Fibroblast of the aortic adventitia (primary cell): Measurements from ENCODE around the gene RAMAC. TPM values are rescaled to one million over a fixed set of nuclear protein-coding genes. Genes with fewer than 3 reads are reported as not detected.
A peak's percentile ranks its signal among the peaks of the same experiment; 100 is the strongest.
"Not testable (repeated sequence)": the region's sequence is repeated elsewhere in the genome, so short reads cannot be mapped to it uniquely, and the experiment has no call there.

Source experiments
- DNase-seq: peaks from one replicate; pipeline ENCODE4 v3.0.0-alpha.2; 2010; ENCODE audit warnings: low read depth
- H3K4me3 ChIP-seq: 2 replicates; pipeline ENCODE4 v1.5.1; 2011; ENCODE audit warnings: low read depth, mild to moderate bottlenecking, control low read depth, low read length, moderate library complexity
- CTCF ChIP-seq: IDR thresholded peaks from 2 replicates; pipeline ENCODE4 v1.5.1; 2011; ENCODE audit warnings: mild to moderate bottlenecking, low read length, control low read depth, inconsistent platforms; ENCODE audit not compliant: insufficient read depth
- total RNA-seq: library from RNA; depleted of rRNA; stranded (reverse); fragments of >200 nt; gene quantifications from 2 replicates; pipeline ENCODE4 v1.2.3, GENCODE V29; 2012; ENCODE audit warnings: low replicate concordance

The RAMAC gene
- 31.7 and 32.6 TPM in 2 replicates for total RNA-seq

DNA sequence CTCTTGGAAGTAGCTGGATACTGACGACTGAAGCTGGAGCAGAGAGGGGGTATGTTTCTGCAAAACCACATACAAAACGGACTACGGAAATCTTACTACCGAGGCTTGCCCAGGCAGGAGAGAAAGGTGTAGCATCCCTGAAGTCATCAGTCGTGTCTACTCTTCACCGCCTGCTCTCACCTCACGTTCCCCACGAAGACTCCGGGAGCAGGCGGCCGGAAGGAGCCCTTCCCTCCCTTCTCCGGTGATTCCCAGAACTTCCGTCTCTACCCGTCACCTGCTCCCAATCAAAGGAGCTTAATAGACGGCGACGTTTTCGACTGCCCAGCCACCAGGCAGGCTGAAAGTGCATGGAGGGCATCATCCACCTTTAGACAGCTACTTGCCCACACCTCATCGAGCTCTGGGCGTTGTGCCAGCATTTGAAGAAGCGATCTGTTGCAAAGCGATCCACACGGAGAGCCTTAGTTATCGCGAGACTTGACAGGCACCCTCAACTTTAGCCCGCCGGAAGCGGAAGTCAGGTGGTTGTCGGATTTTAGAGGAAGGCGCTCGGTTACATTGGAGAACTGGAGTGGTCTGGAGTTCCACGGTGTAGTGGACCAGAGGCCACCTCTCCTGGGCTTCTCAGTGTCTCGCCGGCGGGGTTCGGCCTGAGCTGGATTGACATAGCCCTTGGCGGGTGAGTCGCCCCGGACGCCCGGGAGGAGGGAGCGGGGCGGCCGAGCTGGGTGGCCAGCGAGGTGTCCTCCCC lies at the start of gene RAMAC:
TSS of gene RAMAC (plus strand) at position 523 of the 754 bp plus-strand sequence. CDS start 2,809 bp downstream, outside the sequence.
- peak within 1 kb of the TSS; percentile 77 for H3K4me3 ChIP-seq

DNA sequence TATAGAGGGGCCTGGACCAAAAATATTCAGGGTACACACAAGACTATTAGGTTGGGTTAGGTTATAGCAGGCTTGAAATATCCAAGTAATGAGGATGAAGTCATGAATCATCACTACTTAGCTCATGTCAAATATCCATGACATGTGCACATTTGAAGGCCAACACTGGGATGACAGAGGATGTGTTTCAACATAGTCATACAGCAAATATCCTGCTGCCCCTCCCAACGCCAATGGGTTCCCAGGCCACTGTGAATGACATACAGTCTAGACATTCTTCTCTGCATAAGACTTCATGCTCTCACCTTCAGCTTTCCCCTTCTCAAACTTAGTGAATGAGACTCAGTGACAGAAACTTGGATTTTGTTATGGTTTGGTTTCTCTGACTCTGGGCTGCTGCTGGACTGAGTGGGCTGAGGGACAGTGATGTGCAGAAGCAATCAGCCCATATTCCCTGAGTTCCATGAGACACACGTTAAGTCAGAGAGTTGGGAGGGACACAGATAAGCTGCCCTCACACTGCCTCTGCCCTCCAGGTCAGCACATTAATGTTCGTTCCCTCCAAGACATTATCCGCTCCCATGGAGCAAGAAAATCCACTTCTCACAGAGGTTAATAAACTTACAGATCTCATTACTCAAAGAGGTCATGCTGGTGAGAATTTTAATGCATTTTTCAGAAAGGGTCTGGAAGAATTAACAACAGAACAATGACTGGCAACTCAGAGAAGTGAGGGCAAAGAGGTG lies 48.9 kb upstream of the RAMAC start:
- no peak for DNase-seq
- no peak overlapping the region for H3K4me3 ChIP-seq
- TF ChIP-seq CTCF: no peak

More for the DNA sequence above, at the start of gene RAMAC:
- peak; percentile 97 for DNase-seq
- no peak for TF ChIP-seq CTCF

GRCh38 chr15:82937712-82938058 lies 48.3 kb upstream of the RAMAC start:
- DNase-seq: no peak
- no peak for TF ChIP-seq CTCF
- no peak overlapping the region for H3K4me3 ChIP-seq

DNA sequence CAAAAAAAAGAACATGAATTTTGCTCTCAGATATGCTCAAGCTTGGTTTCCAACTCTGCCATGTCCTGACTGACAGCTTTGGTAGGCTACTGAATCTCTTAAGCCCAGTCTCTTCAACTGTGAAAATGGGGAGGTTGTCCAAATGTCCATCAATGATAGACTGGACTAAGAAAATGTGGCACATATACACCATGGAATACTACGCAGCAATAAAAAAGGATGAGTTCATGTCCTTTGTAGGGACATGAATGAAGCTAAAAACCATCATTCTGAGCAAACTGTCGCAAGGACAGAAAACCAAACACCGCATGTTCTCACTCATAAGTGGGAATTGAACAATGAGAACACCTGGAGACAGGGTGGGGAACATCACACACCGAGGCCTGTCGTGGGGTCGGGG lies 46.3 kb upstream of the RAMAC start:
- not testable (repeated sequence) for DNase-seq

DNA sequence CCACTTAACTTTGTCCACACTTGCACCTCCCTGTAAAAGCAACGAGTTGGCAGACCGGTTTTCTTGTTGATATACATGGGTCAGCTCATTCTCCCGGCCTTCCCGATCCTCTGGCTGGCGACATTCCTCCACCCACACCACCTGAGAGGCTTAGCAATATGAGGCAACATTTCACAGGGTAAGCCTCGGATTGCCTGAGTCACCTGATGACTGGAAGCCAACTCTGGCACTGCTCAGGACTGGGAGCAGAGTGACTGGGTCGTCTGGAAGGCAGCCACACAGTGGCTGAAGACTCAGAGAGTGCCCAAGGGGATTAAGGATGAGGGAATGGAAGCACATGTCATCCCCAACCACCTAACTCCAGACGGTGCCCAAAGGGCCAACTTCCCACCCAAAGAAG lies 43.3 kb upstream of the RAMAC start:
- H3K4me3 ChIP-seq: no peak overlapping the region
- no peak for TF ChIP-seq CTCF
- no peak for DNase-seq

More for the DNA sequence above, 46.3 kb upstream of the RAMAC start:
- H3K4me3 ChIP-seq: not testable (repeated sequence)

GRCh38 chr15:82943176-82943575 lies 42.8 kb upstream of the RAMAC start:
- no peak overlapping the region for H3K4me3 ChIP-seq
- DNase-seq: no peak
- no peak for TF ChIP-seq CTCF

GRCh38 chr15:82944056-82944455 lies 42.0 kb upstream of the RAMAC start:
- no peak for DNase-seq
- no peak for TF ChIP-seq CTCF
- H3K4me3 ChIP-seq: no peak overlapping the region
